Prostate gland (tissue), 2 donors: Measurements from ENCODE around the gene BEND6. TPM values are rescaled to one million over a fixed set of nuclear protein-coding genes. Genes with fewer than 3 reads are reported as not detected.
"Not testable (repeated sequence)": the region's sequence is repeated elsewhere in the genome, so short reads cannot be mapped to it uniquely, and the experiment has no call there.

ENCODE experiments used
- DNase-seq: peaks from one replicate; pipeline ENCODE4 v3.0.0-alpha.2; 2019; ENCODE audit warnings: low spot score
- H3K27ac ChIP-seq, 2 donors: fragments of 200-600 bp; sonication (generic); 2 replicates each; pipeline ENCODE4 v1.5.1; 2017 to 2019
- H3K27me3 ChIP-seq: fragments of 200-600 bp; sonication (generic); replicated peaks from 2 replicates; pipeline ENCODE4 v1.5.1; 2019; ENCODE audit not compliant: insufficient read depth
- H3K36me3 ChIP-seq, 2 donors: fragments of 200-600 bp; sonication (generic); 1 replicate in 1 of 2; 2 replicates in 1 of 2; pipeline versions ENCODE4 v1.5.1 to v1.8.1; 2017 to 2019
- H3K4me1 ChIP-seq: fragments of 200-600 bp; sonication (generic); replicated peaks from 2 replicates; pipeline ENCODE4 v1.5.1; 2019
- H3K4me3 ChIP-seq, 2 donors: fragments of 200-600 bp; sonication (generic); 2 replicates each; pipeline ENCODE4 v1.5.1; 2017 to 2019
- H3K9me3 ChIP-seq: fragments of 200-600 bp; sonication (generic); 2 replicates; pipeline ENCODE4 v1.5.1; 2017
- CTCF ChIP-seq, 4 experiments: fragments of 200-600 bp in 2 of 4; fragments of 450-650 bp in 2 of 4; sonication (generic) in 2 of 4; IDR thresholded peaks; 1 replicate in 3 of 4; 2 replicates in 1 of 4; pipeline ENCODE4 v1.5.1; 2016 to 2019; ENCODE audit warnings: antibody characterized with exemption in 4 of 4, mild to moderate bottlenecking in 2 of 4, moderate library complexity in 2 of 4
- POLR2A ChIP-seq: fragments of 450-650 bp; IDR thresholded peaks from one replicate; pipeline ENCODE4 v1.6.1; 2016; ENCODE audit warnings: antibody characterized with exemption, mild to moderate bottlenecking
- POLR2AphosphoS5 ChIP-seq: sonication (generic); formaldehyde crosslinking; IDR thresholded peaks from one replicate; pipeline ENCODE4 v1.6.1; 2017; ENCODE audit warnings: antibody characterized with exemption
- WGBS: methylation state at CpG from one replicate; pipeline ENCODE4 v1.1.5; 2018; 5-methylcytosine and 5-hydroxymethylcytosine counted together
- intact Hi-C: fragments of 100-400 bp; cut with DNase I; formaldehyde crosslinking; loops from one replicate; pipeline ENCODE4 v1.14.2; 2022
- total RNA-seq, 2 donors: library from RNA; depleted of rRNA; stranded (reverse); fragments of >200 nt; gene quantifications; one replicate each; pipeline ENCODE4 v1.1.0, GENCODE V29; 2016

Gene BEND6
- total RNA-seq, 2 donors from 2014 or later = 0.32 to 3.2 TPM

GRCh38 chr6:57002197-57002596, 47.3 kb downstream of the BEND6 start:
- H3K4me3 ChIP-seq = no peak overlapping the region
- no peak for DNase-seq
- no peaks in the 10 kb centered on the region for H3K27me3 ChIP-seq
- no peaks in the 10 kb centered on the region for H3K36me3 ChIP-seq
- H3K27ac ChIP-seq = no peak overlapping the region
- intact Hi-C loops = no loop called here
- no peaks in the 10 kb centered on the region for H3K4me1 ChIP-seq
- H3K9me3 ChIP-seq = no peaks in the 10 kb centered on the region
- TF ChIP-seq CTCF (IDR thresholded peaks at IDR 0.05) (no peak), POLR2A (no peak), POLR2AphosphoS5 (no peak)

- Histone ChIP-seq H3K4me1 (no peaks in the 10 kb centered on the region), H3K36me3 (no peaks in the 10 kb centered on the region), H3K27me3 (no peaks in the 10 kb centered on the region), H3K27ac (no peak overlapping the region), H3K9me3 (no peaks in the 10 kb centered on the region), H3K4me3 (no peak overlapping the region)
- DNase-seq = no peak
- no peak for TF ChIP-seq CTCF (IDR thresholded peaks at IDR 0.05)
- no peak for TF ChIP-seq POLR2AphosphoS5
- no peak for TF ChIP-seq POLR2A
- intact Hi-C loops = no loop called here
- WGBS = 96% methylated on average over 14 of the region's 14 CpGs
Observed at GRCh38 chr6:57004292-57004691, 49.4 kb downstream of the BEND6 start.

GRCh38 chr6:57006101-57006500, 51.2 kb downstream of the BEND6 start:
- no peak for DNase-seq
- Histone ChIP-seq H3K9me3 (no peaks in the 10 kb centered on the region), H3K36me3 (no peaks in the 10 kb centered on the region), H3K27me3 (no peaks in the 10 kb centered on the region), H3K4me1 (no peaks in the 10 kb centered on the region), H3K4me3 (no peak overlapping the region), H3K27ac (no peak overlapping the region)
- intact Hi-C loops = no loop called here
- TF ChIP-seq CTCF (IDR thresholded peaks at IDR 0.05) = no peak
- no peak for TF ChIP-seq POLR2A
- TF ChIP-seq POLR2AphosphoS5 = no peak
- 41% methylated on average over 3 of the region's 3 CpGs for WGBS

GRCh38 chr6:57008069-57008468, 53.2 kb downstream of the BEND6 start:
- H3K9me3 ChIP-seq, H3K4me3 ChIP-seq, H3K4me1 ChIP-seq, H3K27ac ChIP-seq, DNase-seq, intact Hi-C loops, H3K36me3 ChIP-seq, H3K27me3 ChIP-seq: not testable (repeated sequence)
- WGBS = 55% methylated on average over 2 of the region's 2 CpGs

- Histone ChIP-seq H3K36me3 (no peaks in the 10 kb centered on the region), H3K4me3 (no peak overlapping the region), H3K4me1 (no peaks in the 10 kb centered on the region), H3K27ac (no peak overlapping the region), H3K27me3 (no peaks in the 10 kb centered on the region), H3K9me3 (no peaks in the 10 kb centered on the region)
- no peak for DNase-seq
- WGBS = 35% methylated on average over 4 of the region's 4 CpGs
- no peak for TF ChIP-seq POLR2A
- no peak for TF ChIP-seq POLR2AphosphoS5
- no peak for TF ChIP-seq CTCF (IDR thresholded peaks at IDR 0.05)
- intact Hi-C loops = no loop called here
Observed at GRCh38 chr6:57013521-57013926, 58.6 kb downstream of the BEND6 start.
